COLO668 (cell line): Measurements from ENCODE around the gene RD3L.

ENCODE experiments used
- DNase-seq: peaks from one replicate; lab custom pipeline; 2025; ENCODE audit not compliant: unreplicated experiment; lab: John Stamatoyannopoulos, UW

The RD3L gene

DNA sequence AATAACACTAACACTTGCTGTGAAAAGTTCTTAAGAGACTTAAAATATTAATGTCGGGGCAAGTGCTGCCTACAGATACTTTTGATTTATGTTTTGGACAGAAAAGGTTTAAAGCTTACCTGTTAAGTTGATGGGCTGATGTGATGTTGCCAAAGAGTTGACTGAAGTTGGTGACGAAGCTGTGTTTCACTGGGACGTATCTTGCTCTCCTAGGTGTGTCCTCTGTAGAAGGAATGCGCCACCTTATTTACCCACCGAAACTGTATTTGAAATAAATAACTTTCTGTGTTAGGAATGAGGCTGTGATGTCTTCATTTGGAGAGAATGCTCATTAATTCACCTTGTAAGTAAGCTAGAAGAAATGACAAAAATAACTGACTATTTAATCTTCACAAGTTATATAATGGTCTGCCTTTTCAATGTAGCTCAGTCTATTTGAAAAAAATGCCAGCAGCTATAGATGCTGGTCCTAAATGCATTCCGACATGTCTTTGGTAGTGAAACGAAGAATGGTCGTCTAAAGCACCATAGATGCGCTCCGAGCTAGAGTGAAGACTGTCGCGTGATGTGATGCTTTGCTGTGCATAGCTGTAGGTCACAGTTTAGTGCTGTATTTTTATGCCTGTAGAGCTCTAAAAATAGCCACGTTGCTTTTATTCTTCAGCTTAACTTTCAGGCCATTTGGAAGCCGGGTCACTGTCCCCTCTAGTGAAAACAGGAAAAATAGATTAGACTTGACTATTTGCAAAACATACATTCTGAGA lies at the start of gene RD3L:
TSS of gene RD3L (minus strand) at position 557 of the 764 bp plus-strand sequence. CDS start 834 bp downstream, outside the sequence.
- no peak for DNase-seq

DNA sequence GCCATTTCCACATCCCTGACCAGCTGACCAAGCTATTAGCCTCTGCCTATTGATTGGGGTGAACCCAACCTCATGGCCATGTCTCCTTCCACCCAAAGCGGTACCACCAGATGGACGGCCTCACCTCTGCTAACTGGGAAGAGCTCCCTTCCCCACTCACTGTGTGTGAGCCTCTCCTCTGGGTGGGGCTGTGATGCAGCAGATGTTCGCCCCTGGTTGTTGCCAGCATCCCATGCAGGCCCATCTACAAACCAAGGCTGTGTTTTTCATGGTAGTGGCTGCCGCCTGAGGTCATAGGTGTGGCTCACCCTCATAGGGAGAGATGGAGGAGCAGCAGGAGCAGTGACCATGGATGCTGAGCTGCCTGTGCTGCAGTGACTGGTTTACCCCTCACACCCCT lies 47.6 kb upstream of the RD3L start:
- DNase-seq = no peak

DNA sequence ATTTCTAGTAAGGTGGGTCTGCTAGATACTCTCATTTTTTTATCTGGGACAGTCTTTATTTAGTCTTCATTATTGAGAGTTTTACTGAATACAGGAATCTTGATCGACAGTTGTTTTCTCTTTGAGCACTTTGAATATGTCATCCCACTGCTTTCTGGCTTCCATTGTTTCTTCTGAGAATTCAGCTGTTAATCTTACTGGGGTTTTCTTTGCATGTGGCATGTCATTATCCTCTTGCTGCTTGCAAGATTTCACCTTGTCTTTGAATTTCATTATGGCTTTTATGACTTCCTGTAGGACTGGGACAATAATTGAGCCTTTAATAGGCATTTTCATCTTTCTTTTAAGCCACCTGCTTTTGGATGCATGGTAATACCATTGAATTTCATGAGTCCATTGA lies 46.7 kb upstream of the RD3L start:
- DNase-seq = no peak

DNA sequence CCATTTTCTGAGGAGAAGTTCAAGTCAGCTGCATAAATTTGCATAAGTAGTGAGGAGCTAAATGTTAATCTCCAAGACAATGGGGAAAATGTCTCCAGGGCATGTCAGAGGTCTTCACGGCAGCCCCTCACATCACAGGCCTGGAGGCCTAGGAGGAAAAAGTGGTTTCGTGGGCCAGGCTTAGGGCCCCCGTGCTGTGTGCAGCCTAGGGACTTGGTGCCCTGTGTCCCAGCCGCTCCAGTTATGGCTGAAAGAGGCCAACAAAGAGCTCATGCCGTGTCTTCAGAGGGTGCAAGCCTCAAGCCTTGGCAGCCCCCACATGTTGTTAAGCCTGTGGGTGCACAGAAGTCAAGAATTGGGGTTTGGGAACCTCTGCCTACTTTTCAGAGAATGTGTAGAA lies 41.9 kb upstream of the RD3L start:
- no peak for DNase-seq

DNA sequence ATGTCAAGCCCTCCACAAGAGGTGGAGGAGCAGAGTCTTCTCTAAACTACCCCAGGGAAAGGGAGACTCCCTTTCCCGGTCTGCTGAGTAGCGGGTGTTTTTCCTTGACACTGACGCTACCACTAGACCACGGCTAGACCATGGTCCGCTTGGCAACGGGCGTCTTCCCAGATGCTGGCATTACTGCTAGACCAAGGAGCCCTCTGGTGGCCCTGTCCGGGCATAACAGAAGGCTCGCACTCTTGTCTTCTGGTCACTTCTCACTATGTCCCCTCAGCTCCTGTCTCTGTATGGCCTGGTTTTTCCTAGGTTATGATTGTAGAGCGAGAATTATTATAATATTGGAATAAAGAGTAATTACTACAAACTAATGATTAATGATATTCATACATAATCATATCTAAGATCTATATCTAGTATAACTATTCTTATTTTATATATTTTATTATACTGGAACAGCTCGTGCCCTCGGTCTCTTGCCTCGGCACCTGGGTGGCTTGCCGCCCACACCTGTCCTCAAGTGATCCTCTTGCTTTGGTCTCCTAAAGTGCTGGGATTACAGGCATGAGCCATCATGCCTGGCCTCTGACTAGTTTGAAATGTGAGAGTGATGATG lies 38.4 kb upstream of the RD3L start:
- DNase-seq = peak; percentile 28

DNA sequence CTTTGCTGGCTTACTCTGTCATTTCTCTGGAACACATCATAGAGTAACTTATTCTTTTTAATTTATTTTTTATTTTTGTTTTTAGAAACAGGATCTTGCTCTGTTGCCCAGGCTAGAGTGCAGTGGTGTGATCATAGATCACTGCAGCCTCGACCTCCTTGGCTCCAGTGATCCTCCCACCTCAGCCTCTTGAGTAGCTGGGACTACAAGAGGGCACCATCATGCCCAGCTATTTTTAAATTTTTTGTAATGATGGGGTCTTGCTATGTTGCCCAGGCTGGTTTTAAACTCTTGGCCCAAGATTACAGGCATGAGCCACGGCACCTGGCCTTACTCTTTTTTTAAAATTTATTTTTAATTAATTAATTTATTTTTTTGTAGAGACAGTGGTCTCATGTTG lies 32.2 kb upstream of the RD3L start:
- DNase-seq = no peak

DNA sequence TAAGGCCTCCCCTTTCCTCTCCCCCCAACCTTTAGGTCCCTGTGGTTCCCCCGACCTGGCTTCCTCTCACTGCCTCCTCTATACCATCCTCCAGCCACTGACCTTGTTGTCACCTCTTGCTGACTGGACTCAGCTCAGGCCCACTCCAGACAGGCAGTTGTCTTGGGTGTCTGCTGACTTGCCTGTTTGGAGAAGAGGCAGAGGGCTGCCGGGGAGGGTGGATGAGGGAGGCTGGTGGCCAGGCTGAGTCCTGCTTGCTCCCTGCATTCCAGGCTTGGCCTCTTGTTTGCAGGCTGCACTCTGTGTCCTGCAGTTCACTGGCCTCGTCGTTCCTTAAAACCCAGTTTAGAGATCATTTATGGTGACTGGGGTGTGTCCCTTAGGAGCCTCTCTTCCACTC lies 31.0 kb upstream of the RD3L start:
- no peak for DNase-seq

DNA sequence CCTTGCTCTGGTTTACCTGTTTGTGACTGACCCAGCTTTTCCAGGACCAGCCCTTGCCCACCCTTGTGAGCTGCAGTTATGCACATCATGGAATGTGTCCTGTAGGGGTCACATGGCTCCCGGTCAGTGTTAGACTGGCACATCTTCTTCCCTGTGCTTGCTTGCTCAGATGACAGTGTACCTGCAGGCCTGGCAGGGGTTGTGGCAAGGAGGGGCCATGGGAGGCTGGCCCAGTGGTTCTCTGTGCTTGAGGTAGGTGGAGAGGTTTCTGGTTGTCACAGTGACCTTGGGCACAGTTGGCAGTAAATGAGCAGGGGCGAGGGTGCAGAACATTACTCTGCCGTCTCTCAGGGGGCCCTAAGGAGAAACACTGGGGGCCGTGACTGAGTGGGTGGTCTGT lies 27.6 kb upstream of the RD3L start:
- DNase-seq = no peak

DNA sequence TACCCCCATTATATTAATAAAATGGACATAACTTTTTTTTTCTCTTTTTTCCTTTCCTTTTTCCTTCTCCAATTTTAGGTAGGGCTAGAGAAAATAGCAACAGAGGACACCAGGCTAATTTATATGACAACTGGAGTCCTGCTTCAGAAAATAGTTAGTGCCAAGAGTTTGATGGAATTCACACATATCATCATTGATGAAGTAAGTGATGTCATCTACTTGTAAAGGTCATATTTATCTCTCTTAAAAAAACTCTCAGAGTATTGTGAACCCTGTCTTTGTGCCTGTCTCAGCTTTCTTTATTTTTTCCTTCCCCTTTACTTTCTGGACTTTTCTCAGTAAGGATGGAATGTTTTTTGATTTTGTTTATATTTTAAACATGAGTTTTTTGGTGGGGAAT lies 24.3 kb upstream of the RD3L start:
- DNase-seq = no peak

DNA sequence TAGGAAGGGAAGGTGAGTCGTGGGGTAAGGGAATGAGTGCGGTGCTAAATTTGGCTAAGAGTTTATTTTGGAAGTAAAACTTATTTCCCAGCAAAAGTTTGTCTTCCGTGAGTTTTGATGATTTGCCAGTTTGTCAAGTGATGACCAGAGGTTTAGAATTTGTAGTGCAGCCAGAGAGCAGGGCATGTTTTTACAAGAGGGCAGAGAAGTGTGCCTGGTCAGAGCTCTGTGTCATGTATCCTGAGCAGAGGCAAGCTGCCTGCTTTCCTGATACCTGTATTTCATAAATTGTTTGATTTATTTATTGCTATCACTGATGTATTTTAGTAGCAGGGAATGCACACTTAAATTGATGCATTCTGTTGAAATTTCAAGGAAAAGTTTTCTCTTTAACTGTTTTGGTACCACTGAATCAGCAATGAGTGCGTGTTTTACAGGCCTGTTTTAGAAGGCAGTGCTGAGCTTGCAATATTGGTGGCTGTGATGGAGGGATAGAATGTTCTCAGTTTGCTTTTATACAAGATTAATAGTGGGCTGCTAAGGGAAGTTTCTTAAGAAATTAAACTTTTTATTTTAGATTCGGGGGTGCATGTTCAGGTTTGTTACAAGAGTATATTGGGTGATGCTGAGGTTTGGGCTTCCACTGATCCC lies 19.7 kb upstream of the RD3L start:
- DNase-seq = no peak

DNA sequence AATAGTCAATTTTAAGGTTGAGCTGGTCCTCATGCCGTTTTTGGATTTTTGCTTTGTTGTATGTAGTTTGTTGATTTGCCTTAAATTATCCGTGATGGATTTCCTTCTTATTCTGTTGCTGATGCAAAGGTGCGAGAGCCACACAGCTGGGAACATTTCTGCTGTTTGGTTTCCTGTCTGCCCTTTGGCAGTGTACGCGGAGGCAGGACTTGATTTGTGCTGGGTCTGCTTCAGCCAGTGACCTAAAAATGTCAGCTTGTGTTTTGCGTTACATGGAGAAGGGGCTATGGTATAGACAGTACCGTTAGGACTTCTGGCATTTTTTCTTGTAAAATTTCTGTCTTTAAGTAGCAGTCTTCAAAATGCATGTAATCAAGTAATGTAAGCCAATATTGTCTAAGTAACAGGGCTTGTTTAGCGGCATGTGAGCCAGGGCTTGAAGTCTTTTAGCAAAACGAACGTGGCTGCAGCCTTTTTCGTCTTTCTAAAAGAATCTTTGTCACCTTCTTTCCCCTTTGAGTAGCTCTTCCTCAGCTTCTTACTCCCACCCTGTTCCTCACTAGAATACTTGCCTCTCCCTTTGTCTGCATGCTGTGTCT lies 18.2 kb upstream of the RD3L start:
- DNase-seq = no peak

DNA sequence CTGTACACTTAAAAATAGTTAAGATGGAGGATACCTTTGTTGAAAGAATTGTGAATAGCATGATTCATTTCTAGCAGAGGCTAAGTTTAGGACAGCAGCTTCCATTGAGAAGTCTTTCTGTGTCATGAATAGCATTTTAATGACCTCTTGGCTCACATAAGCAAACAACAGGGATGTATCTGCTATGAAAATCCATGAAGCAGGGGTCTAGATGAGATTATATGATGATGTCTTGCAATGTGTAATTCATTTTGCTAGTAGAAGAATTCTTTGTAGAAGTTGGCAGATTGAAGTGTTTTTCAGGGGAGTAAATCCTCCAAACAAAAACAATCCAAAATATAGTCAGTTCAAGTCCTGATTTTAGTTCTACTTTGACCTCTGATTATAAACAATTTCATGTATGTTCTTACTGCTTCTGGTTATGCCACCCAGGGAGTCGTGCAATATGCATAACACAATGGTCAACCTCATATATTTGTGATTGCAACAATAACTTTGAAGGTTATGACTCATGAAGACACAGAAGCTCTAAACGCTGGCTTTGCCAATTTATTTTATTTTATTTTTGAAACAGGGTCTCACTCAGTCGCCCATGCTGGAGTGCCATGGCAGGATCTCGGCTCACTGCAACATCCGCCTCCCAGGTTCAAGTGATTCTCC lies 6.9 kb upstream of the RD3L start:
- no peak for DNase-seq

DNA sequence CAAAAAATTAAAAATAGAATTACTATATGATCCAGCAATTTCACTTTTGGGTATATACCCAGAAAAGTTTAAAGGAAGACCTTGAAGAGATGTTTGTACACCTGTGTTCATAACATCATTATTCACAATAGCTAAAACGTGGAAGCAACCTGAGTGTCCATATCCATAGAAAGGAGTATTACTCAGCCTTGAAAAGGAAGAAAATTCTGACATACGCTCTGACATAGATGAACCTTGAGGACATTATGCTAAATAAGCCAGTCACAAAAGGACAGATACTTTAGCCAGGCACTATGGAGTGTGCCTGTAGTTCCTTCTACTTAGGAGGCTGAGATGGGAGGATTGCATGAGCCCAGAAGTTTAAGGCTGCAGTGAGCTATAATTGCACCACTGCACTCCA lies 6.1 kb upstream of the RD3L start:
- DNase-seq = no peak

DNA sequence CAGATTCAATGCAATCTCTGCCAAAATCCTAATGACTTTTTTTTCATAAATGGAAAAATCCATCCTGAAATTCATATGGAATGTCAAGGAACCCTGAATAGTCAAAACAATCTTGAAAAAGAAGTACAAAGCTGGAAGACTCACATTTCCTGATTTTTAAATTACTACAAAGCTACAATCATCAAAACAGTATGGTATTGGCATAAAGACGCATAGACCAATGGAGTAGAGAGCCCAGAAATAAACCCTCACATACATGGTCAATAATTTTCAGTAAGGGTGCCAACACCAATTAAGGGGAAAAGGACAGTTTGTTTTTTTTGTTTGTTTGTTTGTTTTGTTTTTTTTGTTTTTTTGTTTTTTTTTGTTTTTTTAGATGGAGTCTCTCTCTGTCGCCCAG lies 4.6 kb upstream of the RD3L start:
- no peak for DNase-seq

DNA sequence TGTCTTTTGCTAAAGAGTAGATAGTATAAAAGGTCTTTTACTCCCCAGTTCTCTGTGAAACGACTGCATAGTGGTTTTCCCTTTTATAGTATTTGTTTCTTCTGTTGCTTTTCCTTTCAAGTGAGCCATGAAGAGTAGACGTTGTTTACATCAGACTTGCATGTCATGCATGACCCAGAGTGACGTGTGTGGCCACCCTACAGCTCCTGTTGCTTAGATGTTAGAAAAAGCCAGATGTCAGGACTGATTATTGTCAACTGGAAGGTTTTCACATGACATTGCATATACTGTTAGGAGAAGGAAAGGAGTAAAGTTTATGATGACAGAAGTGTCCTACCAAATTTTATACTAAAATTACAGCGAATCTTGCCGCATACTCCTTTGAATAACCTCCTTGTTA lies 1.3 kb upstream of the RD3L start:
- no peak for DNase-seq

DNA sequence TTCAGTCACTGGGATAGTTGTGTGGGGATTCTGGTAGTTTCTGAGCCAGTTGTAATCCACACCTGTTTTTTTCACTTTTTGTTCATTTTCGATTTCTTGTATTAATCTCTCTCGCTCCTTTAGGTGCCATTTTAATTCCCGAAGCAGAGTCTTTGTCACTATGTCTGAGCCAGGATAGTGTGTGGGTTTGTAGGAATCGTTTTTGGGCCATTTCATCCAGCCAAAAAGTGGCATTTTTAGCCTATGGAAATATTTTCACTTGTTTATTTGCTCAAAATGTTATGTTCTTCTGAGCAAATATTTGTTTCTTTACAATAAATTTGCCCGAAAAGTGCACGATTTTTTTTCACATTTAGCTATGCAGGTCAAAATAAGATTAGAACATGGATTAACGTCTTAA lies 867 bp downstream of the RD3L start:
- no peak for DNase-seq

DNA sequence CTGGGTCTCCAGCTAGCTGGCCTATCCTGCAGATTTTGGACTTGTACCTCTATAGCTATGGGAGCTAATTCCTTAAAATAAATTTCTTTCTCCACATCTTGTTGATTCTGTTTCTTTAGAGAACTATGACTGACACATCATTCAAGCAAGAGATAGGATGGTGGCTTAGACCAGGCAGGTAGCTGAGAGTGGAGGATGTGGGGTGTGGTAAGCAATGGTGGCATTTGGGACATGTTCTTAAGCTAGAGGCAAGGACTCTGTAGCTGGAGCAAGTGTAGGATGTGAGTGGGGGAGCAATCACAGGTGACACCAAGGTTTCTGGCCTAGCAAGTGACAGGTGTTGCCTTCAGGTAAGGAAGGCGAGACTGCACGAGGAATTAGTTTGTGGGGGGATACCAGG lies 7.2 kb downstream of the RD3L start:
- DNase-seq = no peak

DNA sequence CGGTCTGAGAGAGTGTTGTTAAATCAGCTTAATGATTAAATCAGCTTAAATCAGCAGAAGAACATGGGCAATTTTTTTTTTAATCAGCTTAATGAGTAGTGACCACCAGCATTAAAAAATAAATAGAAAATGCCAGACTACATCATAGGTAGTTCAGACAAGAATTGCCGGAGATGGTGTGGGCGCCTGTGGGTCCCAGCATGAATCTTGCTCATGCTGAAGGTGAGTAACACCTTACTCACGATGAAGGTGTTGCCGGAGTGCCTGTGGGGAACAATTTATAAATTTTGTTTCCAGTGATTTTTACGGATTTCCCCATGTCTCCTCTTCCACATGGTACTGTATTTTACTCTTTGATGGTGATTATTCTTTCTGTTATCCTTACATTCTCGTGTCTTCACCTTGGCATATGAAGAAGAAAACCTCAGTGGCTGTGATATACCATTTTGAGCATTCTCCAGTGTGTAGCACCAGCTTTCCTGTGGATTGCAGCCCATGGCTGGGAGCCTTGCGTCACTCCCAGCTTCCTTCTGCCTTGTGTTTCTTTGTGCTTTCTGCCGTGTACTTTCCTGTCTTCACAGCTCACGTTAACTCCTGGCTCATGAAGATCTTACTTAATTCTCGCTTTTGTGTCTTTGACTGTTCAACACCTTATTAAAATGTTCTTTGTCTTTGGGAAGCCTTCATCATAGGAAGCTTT lies 9.4 kb downstream of the RD3L start:
- DNase-seq = no peak

DNA sequence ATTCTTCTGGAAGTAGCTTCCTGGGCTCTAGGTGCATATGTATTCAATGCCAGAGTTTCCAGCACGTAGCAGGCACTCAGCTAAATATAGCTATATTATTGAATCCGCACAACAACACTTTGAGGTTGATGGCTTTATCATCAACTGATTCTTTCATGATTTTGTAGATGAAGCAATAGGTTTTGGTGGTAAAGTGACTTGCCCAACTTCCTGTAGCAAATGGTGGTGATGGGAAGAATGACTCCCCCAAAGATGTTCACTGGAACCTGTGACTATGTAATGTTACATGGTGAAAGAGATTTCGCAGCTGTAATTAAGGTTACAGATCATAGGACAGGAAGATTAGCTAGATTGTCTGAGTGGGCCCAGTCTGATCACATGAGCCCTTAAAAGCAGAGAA lies 10.9 kb downstream of the RD3L start:
- DNase-seq = no peak

DNA sequence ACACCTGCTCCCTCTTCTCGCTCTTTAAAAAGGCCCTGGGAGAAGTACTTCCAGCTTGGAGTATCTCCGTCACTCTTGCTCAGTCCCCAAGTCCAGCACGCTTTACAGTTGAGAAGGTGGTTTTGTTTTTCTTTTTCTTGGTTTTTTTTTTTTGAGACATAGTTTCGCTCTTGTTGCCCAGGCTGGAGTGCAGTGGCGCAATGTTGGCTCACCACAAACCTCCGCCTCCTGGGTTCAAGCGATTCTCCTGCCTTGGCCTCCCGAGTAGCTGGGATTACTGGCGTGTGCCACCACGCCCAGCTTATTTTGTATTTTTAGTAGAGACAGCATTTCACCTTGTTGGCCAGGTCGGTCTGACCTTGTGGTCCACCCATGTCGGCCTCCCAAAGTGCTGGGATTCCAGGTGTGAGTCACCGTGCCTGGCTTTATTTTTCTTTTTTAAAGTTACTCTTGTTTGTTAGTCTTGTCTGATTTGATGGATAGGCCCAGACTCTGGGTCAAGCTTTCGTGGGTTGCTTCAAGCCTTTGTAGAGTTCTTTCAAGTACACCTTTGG lies 12.2 kb downstream of the RD3L start:
- DNase-seq = no peak
